Vagina (tissue), 2 donors: ENCODE data around the gene CAPN1.

Experiments used
- POLR2A ChIP-seq, 2 donors: fragments of 450-650 bp; IDR thresholded peaks; one replicate each; pipeline ENCODE4 v1.6.1; 2017; ENCODE audit warnings: antibody characterized with exemption in 2 of 2, mild to moderate bottlenecking in 2 of 2, moderate library complexity in 2 of 2
- POLR2AphosphoS5 ChIP-seq, 2 donors: sonication (generic); formaldehyde crosslinking; IDR thresholded peaks; one replicate each; pipeline ENCODE4 v1.9.0; 2017; ENCODE audit warnings: antibody characterized with exemption in 2 of 2, mild to moderate bottlenecking in 2 of 2, low read depth in 1 of 2; ENCODE audit not compliant: insufficient read depth in 1 of 2
- TF ChIP-seq, protein P1 (sequence below), 3 experiments: fragments of 450-650 bp in 2 of 3; fragments of 200-600 bp in 1 of 3; sonication (generic) in 1 of 3; IDR thresholded peaks; one replicate each; pipeline ENCODE4 v1.5.1; 2017 to 2019; ENCODE audit warnings: antibody characterized with exemption in 3 of 3, mild to moderate bottlenecking in 2 of 3, moderate library complexity in 2 of 3

GRCh38 chr11:65156256-65156655 lies 25.5 kb upstream of the CAPN1 start:
- TF ChIP-seq POLR2AphosphoS5 (IDR thresholded peaks at IDR 0.05; ENCODE audit: insufficient read depth in 1 of 2, low read depth in 1 of 2) = no peak
- TF ChIP-seq, protein P1, sequence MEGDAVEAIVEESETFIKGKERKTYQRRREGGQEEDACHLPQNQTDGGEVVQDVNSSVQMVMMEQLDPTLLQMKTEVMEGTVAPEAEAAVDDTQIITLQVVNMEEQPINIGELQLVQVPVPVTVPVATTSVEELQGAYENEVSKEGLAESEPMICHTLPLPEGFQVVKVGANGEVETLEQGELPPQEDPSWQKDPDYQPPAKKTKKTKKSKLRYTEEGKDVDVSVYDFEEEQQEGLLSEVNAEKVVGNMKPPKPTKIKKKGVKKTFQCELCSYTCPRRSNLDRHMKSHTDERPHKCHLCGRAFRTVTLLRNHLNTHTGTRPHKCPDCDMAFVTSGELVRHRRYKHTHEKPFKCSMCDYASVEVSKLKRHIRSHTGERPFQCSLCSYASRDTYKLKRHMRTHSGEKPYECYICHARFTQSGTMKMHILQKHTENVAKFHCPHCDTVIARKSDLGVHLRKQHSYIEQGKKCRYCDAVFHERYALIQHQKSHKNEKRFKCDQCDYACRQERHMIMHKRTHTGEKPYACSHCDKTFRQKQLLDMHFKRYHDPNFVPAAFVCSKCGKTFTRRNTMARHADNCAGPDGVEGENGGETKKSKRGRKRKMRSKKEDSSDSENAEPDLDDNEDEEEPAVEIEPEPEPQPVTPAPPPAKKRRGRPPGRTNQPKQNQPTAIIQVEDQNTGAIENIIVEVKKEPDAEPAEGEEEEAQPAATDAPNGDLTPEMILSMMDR (IDR thresholded peaks at IDR 0.05) = no peak
- TF ChIP-seq POLR2A (IDR thresholded peaks at IDR 0.05) = no peak
